ENCODE data around the gene TRPM6.

The TRPM6 gene

GRCh38 chr9:74817816-74818215 is 69.9 kb downstream of the TRPM6 start:
- Histone ChIP-seq H3K4me1 (ENCODE audit: low read length) (no peaks in the 10 kb centered on the region), H2AFZ (ENCODE audit: low read length) (no peak overlapping the region), H3K9me3 (replicated peaks; ENCODE audit: insufficient read depth, low read length) (no peaks in the 10 kb centered on the region), H3F3A (ENCODE audit: insufficient read depth, low read length) (no peaks in the 10 kb centered on the region), H3K36me3 (replicated peaks; ENCODE audit: insufficient read depth, low read length) (no peaks in the 10 kb centered on the region), H3K4me2 (ENCODE audit: low read depth, low read length) (no peak overlapping the region), H3K9me2 (replicated peaks; ENCODE audit: insufficient read depth, low read length) (no peaks in the 10 kb centered on the region), H4K20me1 (ENCODE audit: insufficient read depth, low read length) (no peaks in the 10 kb centered on the region), H3K79me2 (ENCODE audit: low read length) (no peaks in the 10 kb centered on the region), H3K27me3 (replicated peaks; ENCODE audit: insufficient read depth, low read length) (no peaks in the 10 kb centered on the region), H3K9ac (ENCODE audit: low read length) (no peak overlapping the region), H3K27ac (ENCODE audit: low read length) (no peak overlapping the region), H3K4me3 (ENCODE audit: low read length) (no peak overlapping the region)
- TF ChIP-seq CTCF (IDR thresholded peaks at IDR 0.05; ENCODE audit: low read length) (no peak), EZH2phosphoT487 (IDR thresholded peaks at IDR 0.05; ENCODE audit: low read length) (no peak), EZH2 (optimal IDR thresholded peaks at IDR 0.05; ENCODE audit: low read depth, low read length) (no peak)
- no peak for DNase-seq

- no peak for TF ChIP-seq EZH2 (optimal IDR thresholded peaks at IDR 0.05; ENCODE audit: low read depth, low read length)
- Histone ChIP-seq H3K9me2 (replicated peaks; ENCODE audit: insufficient read depth, low read length) (no peaks in the 10 kb centered on the region), H3K27ac (ENCODE audit: low read length) (no peak overlapping the region)
Observed at GRCh38 chr9:74817281-74817810, 70.4 kb downstream of the TRPM6 start.

GRCh38 chr9:74810200-74810599 is 77.5 kb downstream of the TRPM6 start:
- H3K79me2 ChIP-seq (ENCODE audit: low read length): no peaks in the 10 kb centered on the region
- no peaks in the 10 kb centered on the region for H3F3A ChIP-seq (ENCODE audit: insufficient read depth, low read length)
- no peak overlapping the region for H3K9ac ChIP-seq (ENCODE audit: low read length)
- no peaks in the 10 kb centered on the region for H3K36me3 ChIP-seq (replicated peaks; ENCODE audit: insufficient read depth, low read length)
- H4K20me1 ChIP-seq (ENCODE audit: insufficient read depth, low read length): no peaks in the 10 kb centered on the region
- no peak overlapping the region for H2AFZ ChIP-seq (ENCODE audit: low read length)
- no peaks in the 10 kb centered on the region for H3K27me3 ChIP-seq (replicated peaks; ENCODE audit: insufficient read depth, low read length)
- TF ChIP-seq EZH2 (optimal IDR thresholded peaks at IDR 0.05; ENCODE audit: low read depth, low read length): no peak
- no peak for TF ChIP-seq EZH2phosphoT487 (IDR thresholded peaks at IDR 0.05; ENCODE audit: low read length)
- no peak for TF ChIP-seq CTCF (IDR thresholded peaks at IDR 0.05; ENCODE audit: low read length)
- no peaks in the 10 kb centered on the region for H3K9me2 ChIP-seq (replicated peaks; ENCODE audit: insufficient read depth, low read length)
- no peaks in the 10 kb centered on the region for H3K4me1 ChIP-seq (ENCODE audit: low read length)
- H3K9me3 ChIP-seq (replicated peaks; ENCODE audit: insufficient read depth, low read length): no peaks in the 10 kb centered on the region
- H3K27ac ChIP-seq (ENCODE audit: low read length): no peak overlapping the region
- no peak for DNase-seq
- H3K4me3 ChIP-seq (ENCODE audit: low read length): no peak overlapping the region
- no peak overlapping the region for H3K4me2 ChIP-seq (ENCODE audit: low read depth, low read length)

More at GRCh38 chr9:74817281-74817810, 70.4 kb downstream of the TRPM6 start:
- no peaks in the 10 kb centered on the region for H3K79me2 ChIP-seq (ENCODE audit: low read length)
- no peak for DNase-seq
- H3K4me3 ChIP-seq (ENCODE audit: low read length): no peak overlapping the region
- H3F3A ChIP-seq (ENCODE audit: insufficient read depth, low read length): no peaks in the 10 kb centered on the region
- no peaks in the 10 kb centered on the region for H3K9me3 ChIP-seq (replicated peaks; ENCODE audit: insufficient read depth, low read length)
- H2AFZ ChIP-seq (ENCODE audit: low read length): no peak overlapping the region
- no peaks in the 10 kb centered on the region for H3K4me1 ChIP-seq (ENCODE audit: low read length)
- H3K36me3 ChIP-seq (replicated peaks; ENCODE audit: insufficient read depth, low read length): no peaks in the 10 kb centered on the region
- H4K20me1 ChIP-seq (ENCODE audit: insufficient read depth, low read length): no peaks in the 10 kb centered on the region
- no peak overlapping the region for H3K4me2 ChIP-seq (ENCODE audit: low read depth, low read length)
- no peak overlapping the region for H3K9ac ChIP-seq (ENCODE audit: low read length)
- no peaks in the 10 kb centered on the region for H3K27me3 ChIP-seq (replicated peaks; ENCODE audit: insufficient read depth, low read length)

- DNase-seq: no peak
- no peak overlapping the region for H3K9ac ChIP-seq (ENCODE audit: low read length)
- H4K20me1 ChIP-seq (ENCODE audit: insufficient read depth, low read length): no peaks in the 10 kb centered on the region
- no peaks in the 10 kb centered on the region for H3K9me2 ChIP-seq (replicated peaks; ENCODE audit: insufficient read depth, low read length)
- H3K9me3 ChIP-seq (replicated peaks; ENCODE audit: insufficient read depth, low read length): no peaks in the 10 kb centered on the region
- no peaks in the 10 kb centered on the region for H3K27me3 ChIP-seq (replicated peaks; ENCODE audit: insufficient read depth, low read length)
- no peak overlapping the region for H3K4me3 ChIP-seq (ENCODE audit: low read length)
- no peaks in the 10 kb centered on the region for H3K79me2 ChIP-seq (ENCODE audit: low read length)
- TF ChIP-seq CTCF (IDR thresholded peaks at IDR 0.05; ENCODE audit: low read length) (no peak), EZH2 (optimal IDR thresholded peaks at IDR 0.05; ENCODE audit: low read depth, low read length) (no peak), EZH2phosphoT487 (IDR thresholded peaks at IDR 0.05; ENCODE audit: low read length) (no peak)
- no peaks in the 10 kb centered on the region for H3K4me1 ChIP-seq (ENCODE audit: low read length)
- no peak overlapping the region for H3K4me2 ChIP-seq (ENCODE audit: low read depth, low read length)
- no peaks in the 10 kb centered on the region for H3F3A ChIP-seq (ENCODE audit: insufficient read depth, low read length)
- H2AFZ ChIP-seq (ENCODE audit: low read length): no peak overlapping the region
- H3K36me3 ChIP-seq (replicated peaks; ENCODE audit: insufficient read depth, low read length): no peaks in the 10 kb centered on the region
- no peak overlapping the region for H3K27ac ChIP-seq (ENCODE audit: low read length)
Observed at GRCh38 chr9:74804018-74804385, 83.7 kb downstream of the TRPM6 start.
